GM19023 (cell line): ENCODE measurements around the gene CACNA1C.

Experiments used
- ATAC-seq: cut with Tn5 transposase; IDR thresholded peaks from one replicate; pipeline ENCODE4 v1.9.1; 2021; ENCODE audit warnings: mild to moderate bottlenecking, moderate library complexity; ENCODE audit not compliant: unreplicated experiment

The CACNA1C gene

DNA sequence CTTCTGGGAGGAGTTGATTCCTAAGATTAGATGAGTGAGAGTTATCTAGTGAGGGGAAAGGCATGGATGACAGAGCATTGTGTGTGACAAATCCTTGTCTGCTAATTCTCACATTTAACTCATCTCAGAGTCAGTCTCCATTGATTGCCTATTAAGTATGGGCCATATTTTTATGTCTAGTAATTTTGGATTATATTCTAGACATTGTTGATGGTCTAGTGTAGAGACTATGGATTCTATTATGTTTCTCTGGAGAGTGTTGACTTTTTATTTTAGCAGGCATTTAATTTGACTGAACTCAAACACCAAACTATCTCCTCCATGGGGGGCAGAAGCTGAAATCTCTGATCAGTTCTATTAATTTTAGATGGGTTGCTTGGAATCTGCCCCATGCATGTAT is 114.4 kb downstream of the CACNA1C start:
- ATAC-seq: no peak

DNA sequence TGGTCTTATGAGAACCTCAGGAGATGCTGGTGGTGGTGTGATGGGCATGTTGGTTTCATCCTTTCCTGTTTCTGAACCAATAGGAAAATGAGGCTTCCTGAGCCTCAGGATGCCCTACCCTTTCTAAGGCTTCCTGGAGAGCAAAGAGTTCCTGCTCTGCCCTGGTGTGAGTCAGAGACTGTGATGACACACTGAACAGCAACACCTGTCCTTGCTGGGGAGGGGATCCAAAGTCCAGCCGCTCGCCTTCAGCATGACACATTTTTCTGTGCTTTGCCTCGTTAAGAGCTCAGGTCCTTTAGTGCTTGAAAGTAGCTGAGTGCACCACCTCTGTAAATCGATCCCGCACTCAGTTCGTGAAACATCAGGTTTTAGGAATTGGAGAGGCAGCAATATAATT is 116.0 kb downstream of the CACNA1C start:
- no peak for ATAC-seq

DNA sequence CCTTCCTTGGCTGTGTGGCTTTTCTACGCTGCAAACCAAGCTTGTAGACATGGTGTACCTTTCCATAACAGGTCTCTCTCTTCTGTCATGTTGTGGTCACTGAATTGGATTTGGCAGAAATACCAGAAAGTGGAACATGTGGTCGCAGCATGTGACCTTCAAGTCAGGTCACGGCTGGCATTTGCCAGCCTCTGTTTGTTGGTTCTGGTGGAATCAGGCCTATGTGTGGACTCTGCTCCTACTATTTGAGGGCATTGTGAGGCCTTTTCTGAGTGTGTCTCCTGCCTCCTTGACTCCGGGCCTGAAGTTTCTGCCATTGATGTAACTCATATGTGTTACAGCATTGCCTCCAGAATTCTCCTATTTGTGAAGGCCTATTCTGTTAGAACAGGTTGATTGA is 116.7 kb downstream of the CACNA1C start:
- no peak for ATAC-seq

DNA sequence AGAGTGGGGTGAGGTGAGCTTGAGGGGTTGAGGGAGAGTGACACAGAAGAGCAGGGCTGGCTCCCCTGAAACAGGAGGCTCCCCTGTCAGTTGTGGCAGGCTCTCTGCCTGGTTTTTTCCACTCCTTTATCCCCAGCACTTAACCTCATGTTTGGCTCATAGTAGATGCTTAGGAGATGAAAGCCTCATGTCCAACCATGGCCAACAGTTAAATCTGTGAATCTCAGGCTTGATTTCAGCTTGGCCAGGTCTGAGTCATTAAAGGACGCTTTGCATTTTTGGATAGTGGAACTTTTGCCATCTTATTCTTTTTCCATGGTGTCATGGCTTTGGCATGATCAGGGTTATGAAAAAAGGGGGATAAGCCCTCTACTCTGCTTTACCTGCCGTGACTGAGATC is 117.2 kb downstream of the CACNA1C start:
- ATAC-seq: no peak

- no peak for ATAC-seq
Measured at GRCh38 chr12:2170376-2170775, 117.6 kb downstream of the CACNA1C start.

DNA sequence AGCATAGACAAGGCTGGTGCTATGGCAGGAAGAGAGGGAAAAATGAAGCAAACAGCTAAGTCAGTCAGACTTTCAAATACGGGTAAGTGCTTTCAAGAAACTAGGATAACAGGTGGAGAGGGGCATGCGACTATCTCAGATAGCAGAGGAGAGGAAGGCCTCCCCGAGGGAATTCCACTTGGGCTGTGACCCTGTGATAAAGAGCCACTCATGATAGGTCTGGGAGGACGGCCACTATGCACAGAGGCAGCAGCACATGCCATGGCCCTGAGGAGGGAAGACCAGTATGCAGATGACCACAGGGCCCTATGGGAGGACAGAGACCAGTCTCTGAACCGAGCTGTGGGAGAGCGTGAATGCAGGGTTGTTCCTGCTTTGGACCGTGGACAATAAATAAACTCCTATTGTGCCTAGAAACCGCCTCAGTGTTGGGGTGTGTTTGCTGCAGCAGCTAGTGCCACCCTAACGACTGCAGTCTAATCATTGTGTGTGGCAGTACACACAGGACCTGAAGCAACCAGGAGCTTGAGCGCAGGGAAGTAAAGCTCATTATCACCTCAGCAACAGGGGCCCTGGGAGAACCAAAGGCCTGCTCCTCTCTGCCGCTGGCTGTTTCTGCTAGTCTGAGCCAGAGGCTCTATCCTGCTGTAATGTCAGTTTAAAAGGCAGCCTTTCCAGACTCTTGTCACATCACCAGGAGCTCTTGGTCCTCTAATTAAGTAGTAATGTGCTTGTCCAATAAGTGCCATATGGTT is 119.1 kb downstream of the CACNA1C start:
- no peak for ATAC-seq

DNA sequence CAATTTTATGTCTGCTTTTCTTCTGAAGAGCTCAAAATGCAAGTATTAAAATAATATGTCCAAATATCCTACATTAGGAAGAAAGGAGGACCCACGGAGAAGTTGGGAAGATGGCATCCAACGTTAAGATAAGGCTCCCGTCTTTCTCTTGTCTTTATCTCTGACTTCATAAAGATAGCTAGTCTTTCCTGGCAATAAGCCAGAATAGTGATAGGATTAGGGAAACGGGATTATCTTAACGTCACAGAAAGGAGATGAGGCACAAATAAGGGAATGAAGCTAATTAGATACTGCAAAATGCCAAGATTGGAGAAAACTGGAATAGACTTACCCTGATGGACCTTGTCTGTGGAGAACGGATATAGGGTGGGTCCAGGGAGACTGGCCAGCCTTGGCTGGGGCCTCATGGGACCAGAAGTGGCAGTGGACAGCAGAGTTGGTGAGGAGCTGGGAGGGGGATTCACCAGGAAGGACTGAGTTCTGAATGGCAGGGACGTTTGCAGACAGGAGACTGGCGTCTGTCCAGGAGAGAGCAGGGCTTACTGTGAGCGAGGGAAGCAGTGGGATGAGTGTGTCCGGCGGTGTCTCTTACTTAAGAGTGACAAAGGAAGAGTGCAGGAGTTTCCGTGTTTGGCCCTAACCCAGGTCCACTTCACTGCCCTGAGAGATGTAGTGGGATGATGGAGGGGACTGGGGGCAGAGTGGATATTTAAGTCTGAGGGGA is 119.9 kb downstream of the CACNA1C start:
- ATAC-seq: no peak

- no peak for ATAC-seq
Measured at GRCh38 chr12:2173971-2174370, 121.2 kb downstream of the CACNA1C start.

- no peak for ATAC-seq
Measured at GRCh38 chr12:2177003-2177402, 124.2 kb downstream of the CACNA1C start.

DNA sequence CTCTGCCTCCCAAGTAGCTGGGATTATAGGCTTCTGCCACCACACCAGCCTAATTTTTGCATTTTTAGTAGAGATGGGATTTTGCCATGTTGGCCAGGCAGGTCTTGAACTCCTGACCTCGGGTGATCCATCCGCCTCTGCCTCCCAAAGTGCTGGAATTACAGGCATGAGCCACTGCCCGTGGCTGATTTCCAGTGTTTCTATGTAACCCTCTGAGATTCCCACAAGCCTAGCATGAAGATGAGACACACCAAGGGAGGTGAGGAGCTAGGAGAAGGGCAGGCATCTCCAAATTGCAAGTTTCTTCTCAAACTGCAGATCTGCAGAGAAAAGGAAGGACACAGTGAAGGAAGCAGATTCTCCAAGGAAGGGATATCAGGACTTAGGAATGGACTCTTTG is 125.0 kb downstream of the CACNA1C start:
- no peak for ATAC-seq

DNA sequence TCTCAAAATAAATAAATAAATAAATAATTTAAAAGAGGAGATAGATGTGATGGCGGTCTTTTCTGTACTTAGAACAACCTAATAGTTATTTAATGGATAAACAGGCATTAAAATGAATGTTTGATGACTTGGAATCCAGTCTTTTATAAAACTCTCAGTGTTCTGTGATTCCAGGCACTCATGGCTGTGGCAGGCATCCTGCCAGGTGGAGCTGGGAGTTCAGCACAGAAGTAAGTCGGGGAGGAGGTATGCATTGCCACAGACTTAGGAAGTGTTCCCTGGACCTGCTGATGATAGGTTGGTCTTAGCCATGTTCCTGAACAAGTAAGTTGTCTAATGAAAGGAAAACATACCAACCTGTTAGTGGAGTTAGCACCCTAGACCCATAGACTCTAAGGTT is 126.3 kb downstream of the CACNA1C start:
- no peak for ATAC-seq

DNA sequence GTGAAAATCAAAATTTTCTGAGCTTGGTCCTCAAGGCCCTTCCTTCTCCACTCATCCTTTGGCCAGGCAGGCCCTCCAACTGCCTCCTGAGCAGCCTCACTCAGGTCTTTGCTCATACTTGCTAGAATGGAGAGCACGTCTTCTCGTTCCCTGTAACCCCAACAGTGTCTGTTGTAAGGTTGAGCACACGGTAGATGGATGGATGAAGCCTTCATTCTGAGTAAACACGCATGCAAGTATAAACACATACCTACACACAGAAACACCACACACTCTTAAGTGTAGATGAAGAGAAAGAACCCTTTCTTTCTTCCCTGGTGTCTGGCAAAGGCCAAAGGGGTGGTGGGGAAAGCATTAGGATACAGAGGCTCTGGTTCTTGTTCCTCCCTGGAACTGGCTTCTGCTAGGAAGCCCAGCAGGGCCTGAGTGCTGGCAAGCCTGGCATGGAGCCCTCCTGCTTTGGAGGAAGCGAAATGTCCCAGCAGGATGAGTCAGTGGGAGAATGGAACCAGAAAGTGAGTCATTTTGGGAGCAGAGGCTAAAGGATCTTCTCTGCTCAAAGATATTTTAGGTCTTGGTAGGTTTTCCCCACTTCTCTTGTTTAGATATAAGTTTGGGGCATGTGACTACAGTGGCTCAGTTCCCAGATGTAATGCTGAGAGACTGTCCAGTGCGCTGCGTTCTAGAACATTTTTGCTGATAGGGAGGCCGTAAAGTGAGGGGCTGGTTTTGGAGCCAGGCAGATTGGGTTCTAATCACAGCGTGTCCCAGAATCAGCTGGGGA is 127.4 kb downstream of the CACNA1C start:
- no peak for ATAC-seq

- no peak for ATAC-seq
Measured at GRCh38 chr12:2180737-2181082, 127.9 kb downstream of the CACNA1C start.

GRCh38 chr12:2183556-2184541 is 131.1 kb downstream of the CACNA1C start:
- no peak for ATAC-seq

DNA sequence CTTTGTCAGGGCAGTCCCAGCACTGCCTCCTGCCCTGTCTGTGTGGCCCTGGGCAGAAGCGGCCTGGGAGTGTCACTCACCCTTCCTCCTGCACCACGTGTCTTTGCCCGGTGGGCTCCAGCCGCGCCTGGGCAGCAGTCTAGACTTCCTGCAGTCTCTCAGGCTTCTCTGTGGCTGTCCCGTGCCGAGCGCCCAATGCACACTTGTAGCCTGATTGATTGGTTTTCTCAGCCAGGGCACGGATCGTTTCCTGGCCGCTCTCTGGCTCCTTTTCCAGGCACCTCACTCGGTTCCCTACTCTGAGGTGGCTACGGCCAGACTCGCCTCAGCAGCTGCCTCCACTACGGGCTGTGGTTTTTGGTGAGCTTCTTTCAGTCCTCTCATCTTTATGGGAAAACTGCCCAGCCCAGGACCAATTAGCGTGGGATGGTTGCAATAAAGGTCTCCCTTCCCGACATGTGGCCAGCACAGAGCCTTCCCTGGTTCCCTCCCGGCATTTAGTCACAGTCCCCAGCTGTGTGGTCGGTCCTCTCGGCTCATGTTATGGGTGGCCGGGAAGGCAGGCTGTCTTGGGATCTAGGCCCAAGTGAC is 133.1 kb downstream of the CACNA1C start:
- no peak for ATAC-seq

DNA sequence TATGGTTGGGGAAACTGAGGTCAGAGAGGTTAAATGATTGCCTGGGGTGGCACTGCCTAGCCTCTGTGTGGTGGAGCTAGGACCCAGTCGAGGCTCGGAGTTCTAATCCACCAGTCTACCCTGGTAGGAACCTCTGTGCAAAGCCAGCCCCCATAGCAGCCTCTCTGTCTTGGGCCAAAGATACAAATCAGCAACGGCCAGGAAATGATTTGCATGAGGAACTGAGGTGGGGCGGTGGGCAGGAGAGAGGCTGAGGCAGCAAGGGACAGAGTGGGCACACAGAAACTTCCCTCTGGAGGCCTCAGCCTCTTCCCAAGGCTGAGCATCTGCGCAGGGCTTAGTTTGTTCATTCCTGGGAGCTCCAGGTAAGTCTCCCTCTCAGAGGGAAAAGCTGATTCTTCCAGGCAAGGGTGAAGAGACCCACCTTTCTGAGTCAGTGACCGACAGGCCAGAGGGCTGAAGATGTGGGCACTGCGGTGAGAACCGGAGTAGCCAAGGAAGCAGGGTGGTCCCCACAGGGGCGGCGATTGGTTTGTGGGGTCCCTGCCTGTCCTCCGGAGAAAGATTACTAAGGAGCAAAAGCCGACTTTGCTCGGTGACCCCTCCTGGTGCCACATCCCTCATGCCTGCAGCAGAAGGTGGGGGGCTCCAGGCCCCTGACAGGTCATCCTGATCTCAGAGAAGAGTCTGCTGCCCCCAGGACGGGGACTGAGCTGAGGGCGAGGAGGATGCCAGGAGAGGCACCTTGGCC is 134.6 kb downstream of the CACNA1C start:
- no peak for ATAC-seq

DNA sequence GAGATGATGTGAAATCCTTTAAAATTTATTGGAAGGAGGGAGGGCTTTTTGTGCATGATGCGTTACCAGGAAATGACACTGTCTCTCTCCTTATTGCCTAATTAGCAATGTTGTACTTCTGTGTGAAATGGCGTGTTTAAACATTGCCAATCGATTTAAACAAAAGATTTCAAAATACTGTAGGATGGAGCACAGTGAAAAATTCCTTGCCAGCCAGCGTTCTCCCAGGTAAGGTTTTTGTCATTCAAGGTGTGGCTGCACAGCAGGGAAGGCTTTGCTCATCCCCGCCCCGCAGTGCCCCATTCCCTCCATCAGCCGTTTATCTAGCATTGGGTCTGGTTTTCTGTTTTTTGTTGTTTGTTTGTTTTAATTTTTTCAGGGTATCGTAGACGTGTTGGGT is 137.3 kb downstream of the CACNA1C start:
- no peak for ATAC-seq

GRCh38 chr12:2190896-2191533 is 138.2 kb downstream of the CACNA1C start:
- no peak for ATAC-seq

DNA sequence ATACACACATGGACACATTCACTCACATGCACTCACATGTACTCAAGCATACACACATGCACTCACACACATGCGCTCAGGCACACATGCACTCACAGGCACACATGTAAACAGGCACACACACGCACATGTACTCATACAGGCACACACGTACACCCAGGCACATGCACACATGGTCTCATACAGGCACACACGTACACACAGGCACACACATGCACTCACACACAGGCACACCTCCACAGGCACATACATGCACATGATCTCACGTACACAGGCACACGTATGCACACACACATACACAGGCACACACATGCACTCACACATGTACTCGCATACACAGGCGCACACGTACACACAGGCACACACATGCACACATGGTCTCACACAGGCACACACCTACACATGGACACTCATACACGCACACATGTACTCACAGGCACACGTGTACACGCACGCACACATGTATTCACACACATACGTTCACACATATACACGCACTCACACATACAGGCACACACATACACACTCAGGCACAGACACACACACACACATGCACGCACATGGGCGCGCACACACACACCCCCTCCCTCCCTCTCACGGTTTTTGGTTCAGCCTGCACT is 138.9 kb downstream of the CACNA1C start:
- ATAC-seq: no peak
